AG04449 (cell line): ENCODE results near the gene CXorf49B.
"Not testable (repeated sequence)": the region's sequence is repeated elsewhere in the genome, so short reads cannot be mapped to it uniquely, and the experiment has no call there.

ENCODE experiments used
- CTCF ChIA-PET: fragments of 350-600 bp; formaldehyde crosslinking; extraction: SDS; loops from one replicate; lab custom pipeline; 2021; ENCODE audit warnings: antibody characterized with exemption; lab: Yijun Ruan, JAX
- POLR2A ChIA-PET: fragments of 400-600, 350-600 bp; formaldehyde crosslinking; extraction: SDS; loops from one replicate; lab custom pipeline; 2020; ENCODE audit warnings: antibody characterized with exemption, inconsistent platforms; lab: Yijun Ruan, JAX
- DNase-seq: peaks from one replicate; pipeline ENCODE4 v3.0.0-alpha.2; 2010; ENCODE audit warnings: low read depth, low spot score
- H3K4me3 ChIP-seq: 2 replicates; pipeline ENCODE4 v1.5.1; 2011; ENCODE audit warnings: low read depth, mild to moderate bottlenecking, control low read depth, low read length

CXorf49B gene

DNA sequence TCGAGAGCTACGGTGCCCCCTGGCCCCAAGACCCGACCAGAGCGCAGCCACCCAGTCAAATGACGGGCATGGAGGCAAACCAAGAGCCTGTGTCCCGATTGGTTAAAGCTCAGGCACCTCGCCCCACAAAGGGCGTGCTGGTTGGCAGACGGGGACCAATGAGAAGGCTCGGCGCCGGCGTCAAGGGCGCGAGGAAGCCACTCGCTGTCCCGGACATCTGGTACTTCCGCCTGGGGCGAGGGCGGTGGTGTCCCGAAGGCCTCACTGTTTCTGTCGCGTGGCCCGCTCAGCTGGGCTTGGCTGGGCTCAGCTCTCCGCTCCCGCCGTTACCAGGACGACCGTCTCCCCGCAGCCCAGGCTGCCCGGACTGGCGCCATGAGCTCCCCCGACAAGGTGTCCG is at the start of gene CXorf49B:
Gene CXorf49B (plus strand): TSS at position 301 of the 400 bp plus-strand sequence. CDS start 75 bp downstream, at position 376.
- POLR2A ChIA-PET: not testable (repeated sequence)

DNA sequence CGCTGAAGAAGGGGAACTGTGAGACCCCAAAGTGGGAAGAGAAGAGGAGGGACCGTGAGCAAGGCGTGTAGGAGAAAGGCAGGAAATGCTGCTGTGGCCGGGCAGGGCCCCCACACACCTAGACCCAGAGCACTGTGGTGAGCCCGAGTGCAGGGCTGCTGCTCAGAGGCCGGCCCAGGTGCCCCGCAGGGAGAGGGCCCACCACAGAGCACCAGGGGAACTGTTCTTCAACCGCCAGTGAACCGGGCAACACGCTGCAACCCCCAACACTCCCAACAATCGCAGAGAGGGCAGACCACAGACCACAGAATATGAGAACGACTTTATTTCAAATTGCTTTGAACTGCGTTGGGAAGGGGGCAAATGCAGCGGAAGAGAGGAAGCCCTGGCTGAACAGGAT is 49.1 kb upstream of the CXorf49B start:
- CTCF ChIA-PET, POLR2A ChIA-PET, H3K4me3 ChIP-seq, DNase-seq: not testable (repeated sequence)

More for the DNA sequence above, at the start of gene CXorf49B:
- CTCF ChIA-PET, DNase-seq, H3K4me3 ChIP-seq: not testable (repeated sequence)

DNA sequence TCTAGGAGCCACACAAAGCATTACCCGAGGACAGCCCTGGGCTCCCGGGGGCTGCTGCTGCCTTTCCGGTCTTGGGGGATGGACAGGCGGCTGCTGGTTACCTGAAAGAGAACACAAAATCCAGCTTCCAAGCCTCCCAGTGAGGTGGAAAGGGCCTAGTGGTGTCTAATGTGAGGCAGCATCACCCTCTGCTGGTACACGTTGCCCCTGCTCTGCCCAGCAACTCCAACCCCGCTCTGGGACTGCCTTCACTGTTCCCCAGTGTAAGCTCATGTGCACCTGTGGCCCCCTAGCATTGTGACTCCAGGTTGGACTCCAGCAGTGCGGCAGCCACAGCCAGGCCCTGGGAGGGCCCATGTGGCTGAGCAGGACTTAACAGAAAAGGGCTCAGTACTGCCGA is 47.6 kb upstream of the CXorf49B start:
- H3K4me3 ChIP-seq, DNase-seq, CTCF ChIA-PET, POLR2A ChIA-PET: not testable (repeated sequence)

DNA sequence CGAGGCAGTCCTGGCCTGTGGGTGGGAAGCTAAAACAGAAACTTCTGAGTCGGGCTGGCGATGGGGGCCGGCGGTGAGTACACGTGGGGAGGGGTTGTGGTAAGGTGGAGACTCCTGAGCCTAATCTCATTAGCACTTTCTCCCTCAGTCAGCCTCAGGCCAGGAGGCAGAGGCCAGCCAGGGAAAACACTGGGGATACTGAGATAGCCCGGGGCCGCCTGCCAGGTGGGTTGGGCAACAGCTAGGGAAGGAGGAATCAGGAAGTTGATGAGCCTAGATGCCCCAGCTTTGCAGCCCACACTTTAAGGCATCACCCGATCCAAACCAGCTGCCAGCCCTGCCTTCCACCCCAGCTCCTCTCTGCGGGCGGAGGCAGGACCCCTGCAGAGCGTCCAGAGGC is 46.8 kb upstream of the CXorf49B start:
- DNase-seq, POLR2A ChIA-PET, CTCF ChIA-PET, H3K4me3 ChIP-seq: not testable (repeated sequence)

DNA sequence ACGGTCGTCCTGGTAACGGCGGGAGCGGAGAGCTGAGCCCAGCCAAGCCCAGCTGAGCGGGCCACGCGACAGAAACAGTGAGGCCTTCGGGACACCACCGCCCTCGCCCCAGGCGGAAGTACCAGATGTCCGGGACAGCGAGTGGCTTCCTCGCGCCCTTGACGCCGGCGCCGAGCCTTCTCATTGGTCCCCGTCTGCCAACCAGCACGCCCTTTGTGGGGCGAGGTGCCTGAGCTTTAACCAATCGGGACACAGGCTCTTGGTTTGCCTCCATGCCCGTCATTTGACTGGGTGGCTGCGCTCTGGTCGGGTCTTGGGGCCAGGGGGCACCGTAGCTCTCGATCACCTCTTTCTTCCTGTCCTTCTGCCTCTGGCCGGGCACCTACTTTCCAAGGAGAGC is 45.0 kb upstream of the CXorf49B start, which contains the start of gene CXorf49:
Gene CXorf49 (minus strand): TSS at position 101 of the 400 bp plus-strand sequence. CDS start 134 bp downstream, outside the sequence.
- DNase-seq, H3K4me3 ChIP-seq, CTCF ChIA-PET, POLR2A ChIA-PET: not testable (repeated sequence)

DNA sequence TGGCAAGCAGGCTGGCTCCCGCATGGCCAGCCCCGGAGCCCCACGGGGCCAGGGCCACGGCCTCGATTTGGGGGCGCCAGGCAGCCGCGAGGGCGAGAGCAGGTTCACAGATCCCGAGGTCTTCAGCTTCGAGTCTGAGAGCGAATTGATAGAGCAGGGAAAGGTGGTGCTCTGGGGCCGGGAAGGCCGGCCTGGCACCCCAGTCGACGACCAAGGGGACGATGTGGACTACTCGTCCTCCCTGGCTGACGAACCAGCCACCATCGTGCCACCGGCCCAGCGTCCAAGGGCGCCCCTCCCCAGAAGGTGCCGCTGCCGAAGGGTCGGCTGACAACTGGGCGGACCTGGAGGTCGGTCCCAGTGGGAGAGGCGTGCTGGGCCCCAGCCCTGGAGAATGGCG is 44.0 kb upstream of the CXorf49B start:
- POLR2A ChIA-PET, H3K4me3 ChIP-seq, DNase-seq, CTCF ChIA-PET: not testable (repeated sequence)

DNA sequence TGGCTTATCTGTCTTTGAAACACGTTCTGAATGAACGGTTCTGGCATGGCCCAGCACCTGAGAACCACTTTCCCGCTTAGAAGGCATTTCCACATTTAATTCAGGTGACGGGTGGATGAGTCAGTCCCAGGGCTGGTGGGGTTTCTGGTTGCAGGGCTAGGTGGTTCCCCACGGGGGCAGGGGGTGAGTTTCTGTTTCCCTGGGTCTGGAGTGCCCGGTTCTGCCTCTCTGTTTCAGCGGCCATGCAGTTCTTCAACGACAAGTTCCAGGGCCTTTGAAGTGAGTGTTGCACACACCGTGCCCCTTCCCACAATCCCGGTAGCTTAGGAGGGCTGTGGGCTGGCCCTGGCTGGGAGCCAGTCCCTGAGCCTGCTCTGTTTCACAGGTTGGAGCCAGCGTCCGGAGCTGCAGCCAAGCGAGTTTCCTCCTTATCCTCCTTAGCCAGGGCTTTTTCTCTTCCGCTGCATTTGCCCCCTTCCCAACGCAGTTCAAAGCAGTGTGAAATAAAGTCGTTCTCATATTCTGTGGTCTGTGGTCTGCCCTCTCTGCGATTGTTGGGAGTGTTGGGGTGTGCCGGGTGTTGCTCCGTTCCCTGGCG is 42.8 kb upstream of the CXorf49B start:
- CTCF ChIA-PET, POLR2A ChIA-PET, H3K4me3 ChIP-seq, DNase-seq: not testable (repeated sequence)

DNA sequence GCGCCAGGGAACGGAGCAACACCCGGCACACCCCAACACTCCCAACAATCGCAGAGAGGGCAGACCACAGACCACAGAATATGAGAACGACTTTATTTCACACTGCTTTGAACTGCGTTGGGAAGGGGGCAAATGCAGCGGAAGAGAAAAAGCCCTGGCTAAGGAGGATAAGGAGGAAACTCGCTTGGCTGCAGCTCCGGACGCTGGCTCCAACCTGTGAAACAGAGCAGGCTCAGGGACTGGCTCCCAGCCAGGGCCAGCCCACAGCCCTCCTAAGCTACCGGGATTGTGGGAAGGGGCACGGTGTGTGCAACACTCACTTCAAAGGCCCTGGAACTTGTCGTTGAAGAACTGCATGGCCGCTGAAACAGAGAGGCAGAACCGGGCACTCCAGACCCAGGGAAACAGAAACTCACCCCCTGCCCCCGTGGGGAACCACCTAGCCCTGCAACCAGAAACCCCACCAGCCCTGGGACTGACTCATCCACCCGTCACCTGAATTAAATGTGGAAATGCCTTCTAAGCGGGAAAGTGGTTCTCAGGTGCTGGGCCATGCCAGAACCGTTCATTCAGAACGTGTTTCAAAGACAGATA is 2.4 kb upstream of the CXorf49B start:
- DNase-seq, POLR2A ChIA-PET, H3K4me3 ChIP-seq, CTCF ChIA-PET: not testable (repeated sequence)

DNA sequence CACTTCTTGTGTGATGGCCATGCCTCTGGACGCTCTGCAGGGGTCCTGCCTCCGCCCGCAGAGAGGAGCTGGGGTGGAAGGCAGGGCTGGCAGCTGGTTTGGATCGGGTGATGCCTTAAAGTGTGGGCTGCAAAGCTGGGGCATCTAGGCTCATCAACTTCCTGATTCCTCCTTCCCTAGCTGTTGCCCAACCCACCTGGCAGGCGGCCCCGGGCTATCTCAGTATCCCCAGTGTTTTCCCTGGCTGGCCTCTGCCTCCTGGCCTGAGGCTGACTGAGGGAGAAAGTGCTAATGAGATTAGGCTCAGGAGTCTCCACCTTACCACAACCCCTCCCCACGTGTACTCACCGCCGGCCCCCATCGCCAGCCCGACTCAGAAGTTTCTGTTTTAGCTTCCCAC is 1.7 kb downstream of the CXorf49B start:
- DNase-seq, POLR2A ChIA-PET, H3K4me3 ChIP-seq, CTCF ChIA-PET: not testable (repeated sequence)

DNA sequence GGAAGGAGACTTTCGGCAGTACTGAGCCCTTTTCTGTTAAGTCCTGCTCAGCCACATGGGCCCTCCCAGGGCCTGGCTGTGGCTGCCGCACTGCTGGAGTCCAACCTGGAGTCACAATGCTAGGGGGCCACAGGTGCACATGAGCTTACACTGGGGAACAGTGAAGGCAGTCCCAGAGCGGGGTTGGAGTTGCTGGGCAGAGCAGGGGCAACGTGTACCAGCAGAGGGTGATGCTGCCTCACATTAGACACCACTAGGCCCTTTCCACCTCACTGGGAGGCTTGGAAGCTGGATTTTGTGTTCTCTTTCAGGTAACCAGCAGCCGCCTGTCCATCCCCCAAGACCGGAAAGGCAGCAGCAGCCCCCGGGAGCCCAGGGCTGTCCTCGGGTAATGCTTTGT is 2.5 kb downstream of the CXorf49B start:
- CTCF ChIA-PET, DNase-seq, POLR2A ChIA-PET, H3K4me3 ChIP-seq: not testable (repeated sequence)

DNA sequence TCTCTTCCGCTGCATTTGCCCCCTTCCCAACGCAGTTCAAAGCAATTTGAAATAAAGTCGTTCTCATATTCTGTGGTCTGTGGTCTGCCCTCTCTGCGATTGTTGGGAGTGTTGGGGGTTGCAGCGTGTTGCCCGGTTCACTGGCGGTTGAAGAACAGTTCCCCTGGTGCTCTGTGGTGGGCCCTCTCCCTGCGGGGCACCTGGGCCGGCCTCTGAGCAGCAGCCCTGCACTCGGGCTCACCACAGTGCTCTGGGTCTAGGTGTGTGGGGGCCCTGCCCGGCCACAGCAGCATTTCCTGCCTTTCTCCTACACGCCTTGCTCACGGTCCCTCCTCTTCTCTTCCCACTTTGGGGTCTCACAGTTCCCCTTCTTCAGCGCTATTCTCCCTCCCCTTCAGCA is 4.0 kb downstream of the CXorf49B start:
- H3K4me3 ChIP-seq, POLR2A ChIA-PET, CTCF ChIA-PET, DNase-seq: not testable (repeated sequence)

DNA sequence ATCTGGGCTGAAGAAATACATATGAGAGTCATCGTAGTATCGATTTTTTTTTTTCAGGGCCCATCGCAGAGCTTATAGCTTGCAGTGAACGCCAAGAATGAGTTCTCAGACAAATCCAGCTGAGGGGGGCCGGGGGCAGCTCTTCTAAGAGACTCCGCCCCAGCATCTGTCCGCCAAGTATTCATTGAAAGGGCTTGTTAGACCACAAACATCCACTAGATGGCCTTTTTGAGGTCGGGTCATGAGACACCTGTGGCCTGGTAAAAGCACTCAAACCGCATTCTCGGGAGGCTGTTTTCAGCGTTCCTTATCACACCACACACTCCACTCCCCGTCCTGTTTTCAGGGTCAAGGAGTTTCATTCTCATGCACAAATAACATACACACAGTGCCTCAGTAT is 15.2 kb downstream of the CXorf49B start:
- DNase-seq, POLR2A ChIA-PET, CTCF ChIA-PET, H3K4me3 ChIP-seq: not testable (repeated sequence)

DNA sequence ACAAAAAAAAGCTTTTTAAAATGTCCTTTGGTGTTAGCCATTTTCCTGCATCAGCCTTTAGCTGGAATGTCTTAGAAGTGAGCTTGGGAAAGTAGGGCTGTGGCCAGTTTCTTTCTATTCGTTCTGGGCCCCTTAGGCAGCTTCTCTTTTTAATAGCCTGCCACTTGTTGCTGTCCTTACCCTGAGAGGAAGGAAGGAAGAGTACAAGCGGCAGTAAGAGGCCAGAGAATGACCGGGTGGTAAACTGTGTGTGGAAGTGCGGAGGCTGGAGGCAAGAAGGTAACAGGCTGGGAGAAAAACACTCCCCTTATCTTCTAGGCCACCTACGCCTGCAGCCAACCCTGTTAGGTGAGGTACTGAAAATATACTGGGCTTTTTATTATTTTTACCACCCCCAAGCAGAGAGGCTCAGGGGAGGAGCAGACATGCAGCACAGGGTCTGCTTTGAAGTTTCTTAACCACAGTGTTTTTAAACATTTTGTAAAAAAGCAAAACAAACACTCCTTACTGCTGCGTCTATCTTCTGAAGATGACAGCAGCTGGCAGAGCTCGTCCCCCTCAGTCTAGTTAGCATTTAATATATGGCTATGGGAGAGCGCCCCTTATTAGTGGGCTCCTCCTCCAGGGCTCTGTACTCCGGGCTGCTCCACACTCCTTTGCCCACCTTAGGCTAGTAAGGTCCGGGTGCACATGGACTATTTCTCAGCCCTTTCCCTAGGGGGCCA is 19.2 kb downstream of the CXorf49B start:
- H3K4me3 ChIP-seq, CTCF ChIA-PET, DNase-seq, POLR2A ChIA-PET: not testable (repeated sequence)

DNA sequence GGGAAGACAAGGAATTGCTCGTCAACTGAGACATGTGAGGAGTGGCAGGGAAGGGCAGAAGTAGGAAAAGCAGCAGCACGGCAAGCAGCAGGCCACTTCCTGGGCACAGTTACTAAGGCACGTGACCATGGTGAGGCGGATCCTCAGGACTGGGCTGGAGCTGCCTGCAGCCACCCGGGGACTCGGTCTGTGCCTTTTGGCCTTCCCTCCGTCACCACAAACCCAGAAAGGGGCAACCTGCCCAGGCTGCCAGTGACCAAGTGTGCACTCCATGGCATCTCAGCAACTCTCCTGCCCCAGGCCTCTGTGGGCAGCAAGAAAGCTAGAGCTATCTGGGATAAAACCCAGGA is 19.8 kb downstream of the CXorf49B start:
- POLR2A ChIA-PET, H3K4me3 ChIP-seq, DNase-seq, CTCF ChIA-PET: not testable (repeated sequence)

DNA sequence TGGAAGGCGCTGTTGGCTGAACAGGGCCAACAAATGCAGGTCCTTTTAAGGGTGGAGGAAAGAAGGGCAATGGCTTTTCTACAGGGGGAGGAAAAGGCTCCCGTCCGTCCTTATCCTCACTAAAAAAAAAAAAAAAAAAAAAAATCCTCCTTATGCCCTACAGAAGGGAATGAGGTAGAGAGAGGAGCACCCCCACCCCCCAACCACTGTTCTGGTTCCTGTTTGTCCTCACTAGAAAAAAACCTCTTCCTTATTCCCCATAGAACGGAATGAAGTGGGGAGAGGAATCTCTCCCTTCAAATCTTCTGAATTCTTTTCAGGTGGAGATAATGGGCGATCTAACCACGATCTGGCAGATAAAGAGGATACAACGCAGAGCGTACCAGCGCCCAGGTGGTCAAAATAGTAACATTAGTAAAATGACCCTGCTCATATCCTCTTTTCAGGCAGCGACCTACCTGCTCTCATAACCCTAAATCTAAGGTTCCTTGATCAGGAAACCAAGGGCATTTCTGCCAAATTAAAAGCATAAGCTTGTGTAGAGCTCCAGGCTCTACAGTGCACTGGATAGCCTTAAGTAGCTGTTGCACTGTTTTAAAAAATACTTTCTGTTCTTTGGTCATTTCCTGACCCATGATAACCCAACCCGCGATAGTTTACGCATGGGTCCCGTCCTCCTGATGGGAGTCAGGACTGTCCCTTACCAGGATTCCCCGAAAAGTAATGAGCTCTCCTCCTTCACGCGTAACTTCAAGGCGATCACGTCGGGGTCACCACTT is 20.6 kb downstream of the CXorf49B start:
- DNase-seq, H3K4me3 ChIP-seq, CTCF ChIA-PET, POLR2A ChIA-PET: not testable (repeated sequence)

DNA sequence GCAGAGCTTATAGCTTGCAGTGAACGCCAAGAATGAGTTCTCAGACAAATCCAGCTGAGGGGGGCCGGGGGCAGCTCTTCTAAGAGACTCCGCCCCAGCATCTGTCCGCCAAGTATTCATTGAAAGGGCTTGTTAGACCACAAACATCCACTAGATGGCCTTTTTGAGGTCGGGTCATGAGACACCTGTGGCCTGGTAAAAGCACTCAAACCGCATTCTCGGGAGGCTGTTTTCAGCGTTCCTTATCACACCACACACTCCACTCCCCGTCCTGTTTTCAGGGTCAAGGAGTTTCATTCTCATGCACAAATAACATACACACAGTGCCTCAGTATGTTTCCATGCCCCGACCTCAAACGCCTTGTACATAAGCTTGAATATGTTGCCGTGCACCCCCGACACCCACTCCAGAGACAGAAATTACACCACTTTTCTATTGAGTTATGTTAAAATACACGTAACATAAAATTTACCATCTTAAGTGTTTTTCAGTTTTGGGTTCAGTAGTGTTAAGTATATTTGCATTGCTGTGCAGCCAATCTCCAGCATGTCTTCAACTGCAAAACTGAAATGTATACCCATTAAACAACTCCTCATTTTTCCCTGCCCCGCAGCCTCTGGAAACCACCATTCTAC is 21.3 kb downstream of the CXorf49B start:
- CTCF ChIA-PET, POLR2A ChIA-PET, DNase-seq, H3K4me3 ChIP-seq: not testable (repeated sequence)
